Urothelium cell line (cell line): ENCODE data around the gene LSM14B.
"Not testable (repeated sequence)": the region's sequence is repeated elsewhere in the genome, so short reads cannot be mapped to it uniquely, and the experiment has no call there.

ENCODE experiments used
- DNase-seq: peaks from one replicate; pipeline ENCODE4 v3.0.0; 2011; ENCODE audit warnings: low spot score, mixed read lengths
- FAIRE-seq: peaks from 2 replicates; lab custom pipeline; 2011; peaks lifted over from hg19 to GRCh38; lab: Jason Lieb, UNC

The LSM14B gene

DNA sequence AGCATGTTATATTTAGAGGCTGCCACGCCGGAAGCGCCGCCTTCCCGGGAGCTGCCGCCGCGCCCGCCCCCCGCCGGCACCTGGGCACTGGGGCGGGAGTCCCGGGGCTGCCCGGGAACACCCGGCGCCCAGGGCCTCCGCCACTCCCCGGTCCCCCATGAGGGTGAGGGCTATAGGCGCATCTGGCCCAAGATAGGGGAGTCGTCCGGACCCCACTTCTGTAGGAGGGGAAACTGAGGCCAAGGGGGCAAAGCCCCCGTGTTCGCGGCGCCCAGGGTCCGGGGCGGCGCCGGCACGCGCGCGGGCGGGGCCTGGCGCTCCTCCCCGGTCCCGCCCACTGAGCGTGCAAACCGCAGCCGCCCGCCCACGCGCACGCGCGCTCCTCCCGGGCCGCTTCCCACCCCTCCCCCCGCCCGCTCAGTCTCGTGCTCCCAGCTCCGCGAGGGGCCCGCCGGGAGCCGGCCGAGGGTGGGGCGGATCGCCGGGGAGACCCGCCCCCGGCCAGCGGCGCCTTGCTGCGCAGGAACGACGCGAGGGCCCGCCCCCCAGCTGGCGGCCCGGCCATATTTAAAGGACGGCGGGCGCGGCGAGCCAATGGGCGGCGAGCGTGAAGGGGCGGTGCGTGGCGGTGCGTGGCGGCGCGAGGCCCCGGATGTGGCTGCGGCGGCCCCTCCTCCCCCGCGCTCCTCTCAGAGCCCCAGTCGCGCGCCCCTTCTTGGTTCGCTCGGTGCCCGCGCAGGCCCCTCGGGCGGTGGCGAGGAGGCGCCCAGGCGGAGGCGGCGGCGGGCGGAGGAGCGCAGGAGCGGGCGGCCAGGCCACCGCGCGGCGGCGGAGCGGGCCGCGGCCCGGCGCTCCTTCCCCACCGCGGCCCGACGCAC lies at the start of gene LSM14B:
Gene LSM14B (plus strand): TSS at position 700 of the 878 bp plus-strand sequence. CDS start 192 bp downstream, outside the sequence.
- peak; percentile 96 for FAIRE-seq
- DNase-seq, result peak; percentile 100

DNA sequence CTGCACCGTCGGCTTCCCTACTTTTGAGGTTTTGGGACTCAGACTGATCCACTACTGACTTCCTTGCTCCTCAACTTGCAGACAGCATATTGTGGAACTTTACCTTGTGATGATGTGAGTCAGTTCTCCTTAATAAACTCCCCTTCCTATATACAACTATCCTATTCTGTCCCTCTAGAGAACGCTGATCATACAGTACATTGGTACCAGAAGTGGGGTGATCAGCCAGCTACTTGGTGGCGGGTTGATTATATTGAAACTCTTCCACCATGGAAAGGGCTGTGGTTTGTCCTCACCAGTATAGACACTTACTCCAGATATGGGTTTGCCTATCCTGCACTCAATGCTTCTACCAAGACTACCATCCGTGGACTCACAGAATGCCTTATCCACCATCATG lies 49.0 kb upstream of the LSM14B start:
- FAIRE-seq (no peak), DNase-seq (no peak)

- no peak for DNase-seq
Observed at GRCh38 chr20:62079166-62079565, 43.1 kb upstream of the LSM14B start.

GRCh38 chr20:62080249-62080990 lies 41.9 kb upstream of the LSM14B start:
- FAIRE-seq (no peak), DNase-seq (no peak)

More at GRCh38 chr20:62079166-62079565, 43.1 kb upstream of the LSM14B start:
- no peak for FAIRE-seq

DNA sequence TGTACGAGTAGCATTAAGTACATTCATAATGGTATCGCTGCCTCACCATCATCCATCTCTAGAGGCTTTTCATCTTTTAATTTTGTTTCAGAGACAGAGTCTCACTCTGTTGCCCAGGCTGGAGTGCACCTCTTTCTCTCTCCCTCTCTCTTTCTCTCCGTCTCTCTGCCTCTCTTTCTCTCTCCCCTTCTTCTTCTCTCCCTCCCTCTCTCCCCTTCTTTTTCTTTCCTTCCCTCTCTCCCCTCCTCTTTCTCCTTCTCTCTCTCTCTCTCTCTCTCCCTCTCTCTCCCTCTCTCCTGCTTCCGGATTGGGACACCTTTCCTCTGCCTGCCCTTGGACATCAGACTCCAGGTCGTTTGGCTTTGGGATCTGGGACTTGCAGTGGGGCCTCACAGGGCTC lies 39.0 kb upstream of the LSM14B start:
- DNase-seq, result no peak
- FAIRE-seq, result no peak

DNA sequence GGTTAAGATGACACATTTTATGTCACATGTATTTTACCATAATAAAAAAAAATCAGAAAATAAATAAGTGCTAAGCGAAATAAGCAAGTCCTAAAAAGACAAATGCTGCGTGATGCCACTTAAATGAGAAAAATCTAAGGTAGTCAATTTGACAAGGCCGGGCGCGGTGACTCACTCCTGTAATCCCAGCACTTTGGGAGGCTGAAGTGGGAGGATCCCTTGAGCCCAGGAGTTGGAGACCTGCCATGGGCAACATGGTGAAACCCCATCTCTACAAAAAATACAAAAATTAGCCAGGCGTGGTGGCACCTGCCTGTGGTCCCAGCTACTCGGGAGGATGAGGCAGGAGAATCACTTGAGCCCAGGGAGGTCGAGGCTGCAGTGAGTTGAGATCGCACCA lies 38.1 kb upstream of the LSM14B start:
- DNase-seq, FAIRE-seq: not testable (repeated sequence)

DNA sequence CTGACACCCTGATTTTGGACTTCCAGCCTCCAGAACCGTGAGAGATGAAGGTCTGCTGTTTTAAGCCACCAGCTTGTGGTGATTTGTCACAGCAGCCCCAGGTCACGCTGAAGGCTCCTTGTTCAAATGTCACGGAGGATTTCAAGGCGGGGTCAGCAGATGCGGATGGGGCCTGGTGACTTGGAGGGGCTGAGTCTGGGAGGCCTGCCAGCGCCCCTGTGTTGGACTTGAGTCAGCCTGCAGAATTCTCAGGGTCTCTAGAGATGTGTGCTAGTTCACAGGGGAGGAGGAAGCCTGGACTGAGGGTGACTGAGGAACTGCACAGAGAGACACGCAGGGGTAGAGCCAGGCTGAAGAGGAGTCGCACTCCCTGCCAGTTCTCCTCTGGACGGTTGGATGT lies 37.1 kb upstream of the LSM14B start:
- DNase-seq (no peak), FAIRE-seq (no peak)

- DNase-seq, result no peak
- no peak for FAIRE-seq
Observed at GRCh38 chr20:62087227-62087626, 35.0 kb upstream of the LSM14B start.

DNA sequence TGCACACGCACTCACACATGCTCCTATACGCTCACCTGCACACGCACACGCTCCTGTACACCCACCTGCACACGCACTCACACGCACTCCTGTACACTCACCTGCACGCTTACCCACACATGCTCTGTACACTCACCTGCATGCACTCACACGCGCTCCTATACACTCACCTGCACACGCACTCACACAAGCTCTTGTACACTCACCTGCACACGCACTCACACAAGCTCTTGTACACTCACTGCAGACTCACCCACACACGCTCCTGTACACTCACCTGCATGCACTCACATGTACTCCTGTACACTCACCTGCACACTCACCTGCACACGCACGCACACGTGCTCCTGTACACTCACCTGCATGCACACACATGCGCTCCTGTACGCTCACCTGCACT lies 34.6 kb upstream of the LSM14B start:
- DNase-seq, result no peak
- no peak for FAIRE-seq

DNA sequence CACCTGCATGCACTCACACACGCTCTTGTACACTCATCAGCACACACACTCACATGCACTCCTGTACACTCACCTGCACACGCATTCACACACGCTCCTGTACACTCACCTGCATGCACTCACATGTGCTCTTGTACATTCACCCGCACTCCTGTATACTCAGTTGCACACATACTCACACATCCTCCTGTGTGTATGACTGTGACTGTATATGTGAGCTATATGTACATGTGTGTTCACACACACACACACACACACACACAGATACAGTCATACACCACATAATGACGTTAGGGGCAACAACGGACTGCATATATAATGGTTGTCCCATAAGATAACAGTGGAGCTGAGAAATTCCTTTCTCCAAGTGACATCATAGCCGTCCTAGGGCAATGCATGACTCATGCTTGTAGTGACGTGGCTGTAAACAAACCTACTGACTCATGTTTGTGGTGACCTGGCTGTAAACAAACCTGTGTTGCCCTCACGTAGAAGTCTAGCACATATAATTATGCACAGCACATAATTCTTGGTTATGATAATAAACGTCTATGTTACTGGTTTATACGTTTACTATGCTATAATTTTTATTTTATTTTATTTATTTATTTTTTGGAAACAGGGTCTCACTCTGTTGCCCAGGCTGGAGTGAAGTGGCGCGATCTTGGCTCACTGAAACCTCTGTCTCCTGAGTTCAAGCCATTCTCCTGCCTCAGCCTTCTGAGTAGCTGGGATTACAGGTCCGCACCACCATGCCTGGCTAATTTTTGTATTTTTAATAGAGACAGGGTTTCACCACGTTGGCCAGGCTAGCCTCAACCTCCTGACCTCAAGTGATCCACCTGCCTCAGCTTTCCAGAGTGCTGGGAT lies 33.8 kb upstream of the LSM14B start:
- DNase-seq (peak; percentile 86), FAIRE-seq (peak; percentile 97)

DNA sequence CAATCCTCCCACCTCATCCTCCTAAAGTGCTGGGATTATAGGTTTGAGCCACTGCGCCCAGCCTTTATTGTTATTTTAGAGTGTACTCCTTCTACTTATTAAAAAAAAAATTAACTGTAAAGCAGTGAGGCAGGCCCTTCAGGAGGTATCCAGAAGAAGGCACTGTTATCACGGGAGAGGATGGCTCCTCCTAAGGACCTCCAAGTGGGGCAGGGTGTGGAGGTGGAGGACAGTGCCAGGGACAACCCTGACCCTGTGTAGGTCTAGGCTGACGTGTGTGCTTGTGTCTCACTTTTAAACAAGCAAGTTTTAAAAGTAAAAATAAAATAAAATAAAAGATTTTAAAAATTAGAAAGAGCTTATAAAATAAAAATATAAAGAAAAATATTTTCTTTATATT lies 32.9 kb upstream of the LSM14B start:
- FAIRE-seq (no peak), DNase-seq (no peak)

GRCh38 chr20:62096421-62097380 lies 25.6 kb upstream of the LSM14B start:
- DNase-seq (no peak), FAIRE-seq (peak; percentile 9)

GRCh38 chr20:62097881-62098407 lies 24.3 kb upstream of the LSM14B start:
- FAIRE-seq (no peak), DNase-seq (no peak)

DNA sequence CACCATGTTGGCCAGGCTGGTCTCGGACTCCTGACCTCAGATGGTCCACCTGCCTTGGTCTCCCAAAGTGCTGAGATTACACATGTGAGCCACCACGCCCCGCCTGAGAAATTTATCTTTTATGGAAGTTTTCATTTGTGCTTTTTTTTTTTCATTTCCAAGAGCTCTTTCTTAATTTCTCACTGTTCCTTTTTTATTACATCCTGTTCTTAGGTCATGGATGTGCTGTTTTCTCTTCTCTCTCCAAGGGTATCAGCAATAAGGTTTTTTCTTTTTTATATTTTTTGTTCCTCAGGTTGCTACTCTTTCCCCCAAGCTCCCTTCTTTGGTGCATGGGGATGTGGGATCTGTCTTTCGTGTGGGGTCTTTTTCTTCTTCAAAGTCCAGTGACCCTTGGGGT lies 21.2 kb upstream of the LSM14B start:
- DNase-seq, result no peak
- no peak for FAIRE-seq

- FAIRE-seq (no peak), DNase-seq (no peak)
Observed at GRCh38 chr20:62103508-62104233, 18.6 kb upstream of the LSM14B start.

DNA sequence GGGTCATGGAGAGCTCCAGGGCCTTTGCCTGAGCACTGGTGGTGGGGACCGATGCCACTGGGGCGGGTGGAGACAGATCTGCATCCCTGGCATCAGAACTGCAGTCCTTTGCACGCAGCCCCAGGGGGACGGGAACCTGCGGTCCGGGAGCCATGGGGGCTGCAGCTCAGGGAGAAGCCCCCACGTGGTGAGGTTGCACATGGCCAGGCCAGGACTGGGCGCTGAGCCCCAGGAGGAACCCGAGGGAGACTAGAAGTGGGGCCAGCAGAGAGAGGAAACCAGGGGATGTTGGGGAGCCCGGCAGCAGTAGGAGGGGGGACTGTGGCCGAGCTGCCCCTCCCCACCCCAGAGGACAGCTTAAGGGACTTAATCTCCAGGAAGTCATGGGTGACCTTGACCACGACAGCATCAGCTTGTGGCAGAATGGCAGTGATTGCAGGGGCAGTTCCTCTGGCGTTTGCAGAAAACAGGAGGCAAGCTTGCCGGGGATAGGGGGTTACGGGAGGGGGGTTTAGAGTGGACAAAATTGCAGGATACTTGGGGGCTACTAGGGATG lies 18.0 kb upstream of the LSM14B start:
- DNase-seq (no peak), FAIRE-seq (no peak)

DNA sequence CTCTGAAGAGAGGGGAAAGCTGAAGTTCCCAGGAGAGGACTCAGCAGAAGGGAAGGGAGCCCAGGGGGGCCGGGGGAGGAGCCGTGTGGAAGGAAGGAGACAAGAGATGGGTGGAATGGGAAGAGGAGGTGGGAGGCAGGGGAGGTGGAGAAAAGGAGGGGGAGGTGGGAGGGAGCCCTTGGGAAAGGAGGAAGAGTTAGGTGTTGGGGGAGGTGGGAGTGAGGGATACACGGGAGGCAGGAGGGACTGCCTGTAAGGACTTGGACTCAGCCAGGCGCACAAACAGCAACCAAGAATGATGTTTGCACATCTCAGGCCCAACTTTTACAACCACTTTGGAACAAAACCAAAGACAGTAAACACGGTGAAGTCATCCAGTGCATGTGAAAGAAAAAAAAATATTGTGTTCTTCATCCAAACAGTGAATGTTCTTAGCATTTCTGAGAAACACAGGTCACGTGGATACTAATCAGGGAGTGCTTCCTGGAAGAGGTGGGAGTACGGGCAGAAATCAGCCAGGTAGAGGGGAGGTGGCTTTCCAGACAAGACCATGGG lies 17.4 kb upstream of the LSM14B start:
- FAIRE-seq, result peak; percentile 32

GRCh38 chr20:62105592-62105991 lies 16.7 kb upstream of the LSM14B start:
- DNase-seq (no peak), FAIRE-seq (peak; percentile 97)

More for the DNA sequence above, 17.4 kb upstream of the LSM14B start:
- no peak for DNase-seq
